ENCODE measurements around the gene OBSL1.

GRCh38 chr2:219501849-219502248 lies 69.5 kb downstream of the OBSL1 start:
- TF ChIP-seq CTCF (conservative IDR thresholded peaks at IDR 0.05 in 1 of 2, IDR thresholded peaks at IDR 0.05 in 1 of 2; ENCODE audit: extremely low read depth in 1 of 2, insufficient read depth in 1 of 2, low read depth in 1 of 2, low read length in 2 of 2) (no peak), EZH2 (IDR thresholded peaks at IDR 0.05; ENCODE audit: borderline replicate concordance, low read length) (no peak)

Data from mammary epithelial cell (primary cell).